IPS-18a (cell line): ENCODE measurements around the gene TRIO.

Source experiments
- H3K27ac ChIP-seq: one replicate; pipeline ENCODE4 v1.5.1; 2013; ENCODE audit warnings: low read length
- H3K27me3 ChIP-seq: one replicate; pipeline ENCODE4 v1.6.1; 2013; ENCODE audit warnings: mild to moderate bottlenecking, low read length; ENCODE audit not compliant: control insufficient read depth, insufficient read depth
- H3K36me3 ChIP-seq: one replicate; pipeline ENCODE4 v1.6.1; 2013; ENCODE audit warnings: low read depth, low read length; ENCODE audit not compliant: control insufficient read depth
- H3K4me1 ChIP-seq: one replicate; pipeline ENCODE4 v1.6.1; 2013; ENCODE audit warnings: low read depth, low read length; ENCODE audit not compliant: control insufficient read depth
- H3K4me3 ChIP-seq: one replicate; pipeline ENCODE4 v1.5.1; 2013; ENCODE audit warnings: low read length
- H3K9ac ChIP-seq: one replicate; pipeline ENCODE4 v1.6.1; 2013; ENCODE audit warnings: mild to moderate bottlenecking, low read length, moderate library complexity
- H3K9me3 ChIP-seq: one replicate; pipeline ENCODE4 v1.6.1; 2013; ENCODE audit warnings: low read depth, low read length; ENCODE audit not compliant: control insufficient read depth

TRIO gene

GRCh38 chr5:14302330-14302729 is 159.2 kb downstream of the TRIO start:
- no peaks in the 10 kb centered on the region for H3K27me3 ChIP-seq
- no peak overlapping the region for H3K27ac ChIP-seq
- H3K4me3 ChIP-seq: no peak overlapping the region
- no peaks in the 10 kb centered on the region for H3K9me3 ChIP-seq
- H3K36me3 ChIP-seq: peaks cover 24% of the 10 kb centered on the region
- no peak overlapping the region for H3K9ac ChIP-seq
- no peaks in the 10 kb centered on the region for H3K4me1 ChIP-seq

- no peaks in the 10 kb centered on the region for H3K27me3 ChIP-seq
- no peak overlapping the region for H3K27ac ChIP-seq
- peaks cover 17% of the 10 kb centered on the region for H3K36me3 ChIP-seq
Observed at GRCh38 chr5:14305045-14305444, 161.9 kb downstream of the TRIO start.

GRCh38 chr5:14306329-14306815 is 163.2 kb downstream of the TRIO start:
- Histone ChIP-seq H3K4me3 (no peak overlapping the region), H3K27ac (no peak overlapping the region), H3K4me1 (no peaks in the 10 kb centered on the region), H3K36me3 (peaks cover 23% of the 10 kb centered on the region), H3K9me3 (no peaks in the 10 kb centered on the region), H3K27me3 (no peaks in the 10 kb centered on the region), H3K9ac (no peak overlapping the region)

More at GRCh38 chr5:14305045-14305444, 161.9 kb downstream of the TRIO start:
- Histone ChIP-seq H3K4me1 (no peaks in the 10 kb centered on the region), H3K4me3 (no peak overlapping the region), H3K9ac (no peak overlapping the region), H3K9me3 (no peaks in the 10 kb centered on the region)

- no peak overlapping the region for H3K4me3 ChIP-seq
- no peaks in the 10 kb centered on the region for H3K4me1 ChIP-seq
- H3K36me3 ChIP-seq: peaks cover 30% of the 10 kb centered on the region
- H3K27me3 ChIP-seq: no peaks in the 10 kb centered on the region
- no peak overlapping the region for H3K27ac ChIP-seq
- no peaks in the 10 kb centered on the region for H3K9me3 ChIP-seq
- H3K9ac ChIP-seq: no peak overlapping the region
Observed at GRCh38 chr5:14308384-14309154, 165.4 kb downstream of the TRIO start.

- Histone ChIP-seq H3K27ac (no peak overlapping the region), H3K4me1 (no peaks in the 10 kb centered on the region), H3K36me3 (peaks cover 32% of the 10 kb centered on the region), H3K9me3 (no peaks in the 10 kb centered on the region), H3K4me3 (no peak overlapping the region), H3K9ac (no peak overlapping the region), H3K27me3 (no peaks in the 10 kb centered on the region)
Observed at GRCh38 chr5:14309199-14309598, 166.1 kb downstream of the TRIO start.

- H3K9me3 ChIP-seq: no peaks in the 10 kb centered on the region
- H3K9ac ChIP-seq: no peak overlapping the region
- no peak overlapping the region for H3K4me3 ChIP-seq
- H3K27me3 ChIP-seq: no peaks in the 10 kb centered on the region
- H3K36me3 ChIP-seq: peaks cover 30% of the 10 kb centered on the region
- H3K27ac ChIP-seq: no peak overlapping the region
- no peaks in the 10 kb centered on the region for H3K4me1 ChIP-seq
Observed at GRCh38 chr5:14309878-14310531, 166.9 kb downstream of the TRIO start.

GRCh38 chr5:14310901-14311300 is 167.8 kb downstream of the TRIO start:
- Histone ChIP-seq H3K4me3 (no peak overlapping the region), H3K4me1 (no peaks in the 10 kb centered on the region), H3K27ac (no peak overlapping the region), H3K27me3 (no peaks in the 10 kb centered on the region), H3K9me3 (no peaks in the 10 kb centered on the region), H3K9ac (no peak overlapping the region), H3K36me3 (peaks cover 25% of the 10 kb centered on the region)

- Histone ChIP-seq H3K9me3 (no peaks in the 10 kb centered on the region), H3K9ac (no peak overlapping the region), H3K36me3 (peaks cover 46% of the 10 kb centered on the region), H3K27ac (no peak overlapping the region), H3K4me3 (no peak overlapping the region), H3K27me3 (no peaks in the 10 kb centered on the region), H3K4me1 (no peaks in the 10 kb centered on the region)
Observed at GRCh38 chr5:14313986-14314690, 171.0 kb downstream of the TRIO start.

- Histone ChIP-seq H3K4me1 (no peaks in the 10 kb centered on the region), H3K4me3 (no peak overlapping the region), H3K36me3 (peaks cover 35% of the 10 kb centered on the region), H3K27ac (no peak overlapping the region), H3K27me3 (no peaks in the 10 kb centered on the region), H3K9ac (no peak overlapping the region), H3K9me3 (no peaks in the 10 kb centered on the region)
Observed at GRCh38 chr5:14316471-14316870, 173.3 kb downstream of the TRIO start.

- H3K27me3 ChIP-seq: no peaks in the 10 kb centered on the region
Observed at GRCh38 chr5:14319102-14319501, 176.0 kb downstream of the TRIO start.

GRCh38 chr5:14321936-14322335 is 178.8 kb downstream of the TRIO start:
- Histone ChIP-seq H3K4me1 (no peaks in the 10 kb centered on the region), H3K4me3 (no peak overlapping the region), H3K9ac (no peak overlapping the region), H3K27ac (no peak overlapping the region), H3K9me3 (no peaks in the 10 kb centered on the region), H3K36me3 (peaks cover 17% of the 10 kb centered on the region), H3K27me3 (no peaks in the 10 kb centered on the region)

More at GRCh38 chr5:14319102-14319501, 176.0 kb downstream of the TRIO start:
- no peak overlapping the region for H3K4me3 ChIP-seq
- no peaks in the 10 kb centered on the region for H3K9me3 ChIP-seq
- no peaks in the 10 kb centered on the region for H3K4me1 ChIP-seq
- H3K36me3 ChIP-seq: peaks cover 27% of the 10 kb centered on the region
- H3K27ac ChIP-seq: no peak overlapping the region
- no peak overlapping the region for H3K9ac ChIP-seq
